Esophagus squamous epithelium (tissue), 4 donors: ENCODE measurements around the gene ERCC6L2.

Experiments
- POLR2A ChIP-seq, 4 donors: fragments of 450-650 bp; IDR thresholded peaks; one replicate each; pipeline ENCODE4 v1.6.1; 2017; ENCODE audit warnings: antibody characterized with exemption in 4 of 4, mild to moderate bottlenecking in 4 of 4, moderate library complexity in 3 of 4
- TF ChIP-seq, protein P1 (sequence below), 6 experiments: fragments of 450-650 bp in 4 of 6; fragments of 200-600 bp in 2 of 6; sonication (generic) in 2 of 6; IDR thresholded peaks; one replicate each; pipeline ENCODE4 v1.5.1; 2016 to 2019; ENCODE audit warnings: antibody characterized with exemption in 6 of 6, mild to moderate bottlenecking in 4 of 6, moderate library complexity in 4 of 6

DNA sequence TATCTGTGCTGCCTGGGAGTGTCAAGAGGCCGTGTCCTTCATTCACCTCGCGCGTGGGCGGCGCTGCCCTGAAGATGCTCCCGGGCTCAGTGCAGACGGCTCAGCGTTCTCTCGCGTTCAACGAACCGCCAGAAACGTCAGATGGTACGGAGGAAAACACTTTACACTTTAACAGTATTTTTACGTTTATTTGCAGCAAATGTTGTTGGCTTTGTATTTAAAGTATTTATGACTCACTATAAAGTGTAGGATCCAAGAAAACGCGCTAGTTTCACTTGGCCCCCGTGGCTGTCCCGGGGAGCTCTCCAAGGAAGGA is 544 bp upstream of the ERCC6L2 start:
- TF ChIP-seq, protein P1, sequence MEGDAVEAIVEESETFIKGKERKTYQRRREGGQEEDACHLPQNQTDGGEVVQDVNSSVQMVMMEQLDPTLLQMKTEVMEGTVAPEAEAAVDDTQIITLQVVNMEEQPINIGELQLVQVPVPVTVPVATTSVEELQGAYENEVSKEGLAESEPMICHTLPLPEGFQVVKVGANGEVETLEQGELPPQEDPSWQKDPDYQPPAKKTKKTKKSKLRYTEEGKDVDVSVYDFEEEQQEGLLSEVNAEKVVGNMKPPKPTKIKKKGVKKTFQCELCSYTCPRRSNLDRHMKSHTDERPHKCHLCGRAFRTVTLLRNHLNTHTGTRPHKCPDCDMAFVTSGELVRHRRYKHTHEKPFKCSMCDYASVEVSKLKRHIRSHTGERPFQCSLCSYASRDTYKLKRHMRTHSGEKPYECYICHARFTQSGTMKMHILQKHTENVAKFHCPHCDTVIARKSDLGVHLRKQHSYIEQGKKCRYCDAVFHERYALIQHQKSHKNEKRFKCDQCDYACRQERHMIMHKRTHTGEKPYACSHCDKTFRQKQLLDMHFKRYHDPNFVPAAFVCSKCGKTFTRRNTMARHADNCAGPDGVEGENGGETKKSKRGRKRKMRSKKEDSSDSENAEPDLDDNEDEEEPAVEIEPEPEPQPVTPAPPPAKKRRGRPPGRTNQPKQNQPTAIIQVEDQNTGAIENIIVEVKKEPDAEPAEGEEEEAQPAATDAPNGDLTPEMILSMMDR (IDR thresholded peaks at IDR 0.05) = no peak
- no peak for TF ChIP-seq POLR2A (IDR thresholded peaks at IDR 0.05)
